ENCODE measurements around the gene ZNF221.

GRCh38 chr19:43939557-43940260 lies 11.3 kb upstream of the ZNF221 start:
- TF ChIP-seq CTCF (IDR thresholded peaks at IDR 0.05) (no peak), ZFX (IDR thresholded peaks at IDR 0.05; ENCODE audit: borderline replicate concordance) (no peak)
